T-helper 1 cell (primary cell): ENCODE measurements around the gene CRHR1.

ENCODE experiments used
- DNase-seq, 5 donors: peaks; one replicate each; pipeline ENCODE4 v3.0.0-alpha.2; 2012 to 2020

Gene CRHR1

GRCh38 chr17:45790296-45790922 is 6.3 kb downstream of the CRHR1 start:
- no peak for DNase-seq

- DNase-seq: no peak
Observed at GRCh38 chr17:45791041-45791582, 7.0 kb downstream of the CRHR1 start.

DNA sequence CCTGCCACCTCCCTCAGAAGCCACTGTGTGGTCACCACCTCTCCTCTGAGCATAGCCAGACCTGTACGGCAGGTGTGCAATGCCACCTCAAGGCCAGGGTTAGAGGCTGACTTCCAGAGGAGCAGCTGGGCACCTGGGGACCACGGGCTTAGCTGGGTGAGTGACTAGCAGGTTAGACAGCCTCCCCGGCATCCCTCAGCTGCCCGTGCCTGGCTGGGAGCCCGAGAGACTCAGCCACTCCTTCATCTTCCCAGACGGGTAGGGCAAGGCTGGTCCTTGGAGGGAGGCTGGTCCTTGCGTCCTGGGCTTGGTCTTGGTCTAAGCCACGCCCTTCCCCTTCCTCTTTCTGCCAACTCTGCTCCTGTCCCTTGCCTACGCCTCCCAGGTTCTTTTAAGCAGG is 7.8 kb downstream of the CRHR1 start:
- no peak for DNase-seq

GRCh38 chr17:45792437-45792836 is 8.3 kb downstream of the CRHR1 start:
- DNase-seq: no peak

DNA sequence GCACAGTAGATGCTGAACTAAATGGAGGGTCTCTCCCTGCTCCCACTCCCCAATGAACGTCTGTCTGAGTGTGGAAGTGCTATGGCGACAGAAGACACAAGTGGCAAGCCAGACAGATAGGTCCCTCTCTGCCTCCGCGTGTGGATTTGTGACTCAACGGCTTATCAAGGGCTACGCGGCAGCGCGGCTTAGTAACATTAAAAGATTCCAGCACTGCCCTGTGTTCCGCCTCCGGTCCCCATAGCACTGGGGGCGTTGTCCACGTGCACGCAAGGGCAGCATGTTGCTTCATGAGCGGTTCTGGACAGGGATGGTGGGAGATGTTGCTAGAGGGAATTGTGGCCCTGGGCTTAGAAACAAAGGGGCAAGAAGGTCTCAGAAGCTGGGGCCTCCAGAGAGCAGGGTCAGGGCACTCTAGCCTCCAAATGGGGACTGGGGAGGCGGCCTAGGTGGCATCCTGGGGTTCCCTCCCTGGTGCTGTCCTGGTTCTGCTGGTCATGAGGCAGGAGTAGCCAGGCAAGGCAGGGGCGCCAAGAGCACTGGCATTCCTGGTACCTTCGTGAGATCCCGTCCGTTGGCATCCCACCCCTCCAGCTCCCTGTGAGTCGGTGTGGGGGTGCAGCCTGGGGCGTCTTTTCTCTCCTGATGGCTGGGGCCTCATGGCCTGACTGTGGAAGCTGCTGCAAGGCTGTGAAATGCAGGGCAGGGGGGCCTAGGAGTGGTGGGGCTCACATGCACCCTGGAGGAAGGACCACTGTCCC is 9.1 kb downstream of the CRHR1 start:
- no peak for DNase-seq

DNA sequence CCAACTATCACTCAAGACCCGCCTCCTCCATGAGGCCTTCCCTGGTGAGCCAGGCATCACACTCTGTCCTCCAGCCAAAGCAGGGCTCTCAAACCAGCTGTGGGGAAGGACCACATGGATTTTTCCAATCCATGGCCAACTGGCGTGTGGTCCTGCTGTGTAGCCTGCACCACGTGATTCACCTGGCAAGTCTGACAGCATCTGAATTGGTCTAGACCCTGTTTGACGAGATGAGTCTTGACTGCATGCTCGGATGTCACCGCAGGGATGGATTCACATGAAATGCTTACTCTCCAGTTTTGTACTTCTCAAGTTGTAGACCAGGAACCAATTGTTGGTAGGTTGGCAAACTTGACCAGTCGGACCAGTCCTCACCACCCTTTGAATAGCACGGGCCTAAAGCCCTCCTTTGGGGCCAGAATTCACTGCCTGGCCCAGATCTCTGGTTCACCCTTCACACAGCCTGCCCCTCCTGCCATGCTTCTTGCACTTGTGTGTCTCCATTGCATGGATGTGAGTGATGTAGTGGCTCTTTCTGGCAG is 9.9 kb downstream of the CRHR1 start:
- no peak for DNase-seq

DNA sequence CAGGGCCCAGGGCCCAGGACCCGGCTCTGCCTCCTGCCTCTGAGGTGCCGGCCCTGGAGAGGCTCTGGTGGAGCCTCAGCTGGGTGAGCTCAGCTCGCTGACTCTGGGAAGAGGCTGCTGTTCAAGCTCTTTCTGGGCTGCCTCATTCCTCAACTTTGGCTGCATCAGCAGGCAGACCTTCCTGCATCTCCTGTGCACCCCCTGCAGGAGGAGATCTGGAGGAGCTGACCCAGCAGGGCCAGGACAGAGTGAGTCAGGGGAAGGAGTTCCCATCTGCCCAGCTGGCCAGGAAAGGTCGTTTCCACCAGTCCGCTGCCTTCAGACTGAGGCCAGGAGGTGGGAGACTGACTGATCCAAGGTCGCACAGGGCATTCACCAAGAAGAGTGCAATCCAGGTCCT is 10.7 kb downstream of the CRHR1 start:
- DNase-seq: no peak

- no peak for DNase-seq
Observed at GRCh38 chr17:45800816-45801215, 16.7 kb downstream of the CRHR1 start.

GRCh38 chr17:45801421-45801820 is 17.3 kb downstream of the CRHR1 start:
- no peak for DNase-seq

GRCh38 chr17:45808845-45809244 is 24.7 kb downstream of the CRHR1 start:
- no peak for DNase-seq

GRCh38 chr17:45809499-45809898 is 25.4 kb downstream of the CRHR1 start:
- no peak for DNase-seq

DNA sequence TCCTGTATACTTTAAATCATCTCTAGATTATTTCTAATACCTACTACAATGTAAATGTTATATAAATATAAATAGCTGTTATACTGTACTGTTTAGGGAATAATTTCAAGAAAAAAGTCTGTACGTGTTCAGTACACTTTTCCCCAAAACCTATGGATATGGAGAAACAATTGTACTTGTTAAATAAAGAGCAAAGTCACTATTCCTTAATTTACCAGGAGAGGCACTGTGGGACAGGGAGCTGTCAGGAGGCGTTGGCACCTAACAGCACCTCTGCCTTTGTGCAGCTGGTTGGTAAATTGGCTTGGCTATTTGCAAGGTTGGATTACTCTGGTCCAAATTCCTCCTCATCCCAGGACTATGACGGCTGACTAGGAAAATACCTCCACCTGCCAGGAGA is 28.0 kb downstream of the CRHR1 start:
- DNase-seq: no peak

DNA sequence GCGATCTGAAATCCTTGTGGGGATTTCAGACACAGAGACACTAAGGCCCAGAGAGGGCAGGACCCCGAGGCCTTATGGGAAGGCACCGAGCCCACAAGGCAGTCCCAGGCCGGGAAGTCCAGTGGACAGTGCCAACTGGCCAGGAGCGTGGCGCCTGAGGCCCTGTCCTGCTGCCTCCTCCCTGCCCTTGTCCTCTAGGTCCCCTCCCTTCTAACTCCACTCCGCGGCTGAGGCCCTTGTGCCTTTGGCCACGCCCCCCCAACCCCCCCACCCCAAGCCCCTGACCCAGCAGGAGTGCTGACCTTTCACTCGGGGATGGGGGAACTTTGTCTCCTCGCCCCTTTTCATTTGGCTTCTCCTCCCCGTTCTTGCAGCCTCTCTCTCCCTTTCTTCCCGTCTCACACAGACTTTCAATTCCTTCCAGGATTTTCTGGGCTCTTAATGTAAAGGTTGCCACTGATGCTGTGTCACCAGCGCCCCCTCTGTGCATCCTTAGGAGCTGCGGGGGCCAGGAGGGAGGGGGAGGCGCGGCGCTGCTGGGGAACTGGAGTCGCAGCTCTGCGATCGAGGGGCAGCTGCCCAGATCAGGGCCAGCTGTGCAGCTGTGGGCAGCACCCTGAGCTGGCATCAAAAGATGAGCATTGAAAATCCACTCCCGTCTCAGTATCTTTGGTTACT is 29.1 kb downstream of the CRHR1 start:
- no peak for DNase-seq

- DNase-seq: no peak
Observed at GRCh38 chr17:45814622-45815606, 30.8 kb downstream of the CRHR1 start.

GRCh38 chr17:45815752-45816151 is 31.6 kb downstream of the CRHR1 start:
- no peak for DNase-seq

- no peak for DNase-seq
Observed at GRCh38 chr17:45818041-45818440, 33.9 kb downstream of the CRHR1 start.

DNA sequence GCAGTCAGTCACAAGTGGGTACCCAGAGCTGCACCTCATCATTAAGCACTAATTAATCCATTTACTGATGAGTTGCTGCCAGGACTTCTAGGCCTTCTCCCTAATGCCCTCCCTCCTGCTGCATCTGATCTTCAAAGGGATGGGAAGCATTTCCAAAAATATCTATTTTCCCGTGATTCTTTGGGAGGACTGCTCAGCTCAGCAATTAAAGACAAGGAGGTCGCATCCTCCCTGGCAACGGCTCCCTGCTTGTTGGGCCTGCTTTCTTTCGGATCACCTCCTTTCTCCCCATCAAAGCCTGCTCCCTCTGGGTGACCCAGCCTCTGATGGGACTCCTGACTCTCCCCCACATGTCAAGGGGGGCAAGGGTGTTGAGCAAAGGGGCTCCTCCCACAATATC is 34.6 kb downstream of the CRHR1 start:
- DNase-seq: no peak

DNA sequence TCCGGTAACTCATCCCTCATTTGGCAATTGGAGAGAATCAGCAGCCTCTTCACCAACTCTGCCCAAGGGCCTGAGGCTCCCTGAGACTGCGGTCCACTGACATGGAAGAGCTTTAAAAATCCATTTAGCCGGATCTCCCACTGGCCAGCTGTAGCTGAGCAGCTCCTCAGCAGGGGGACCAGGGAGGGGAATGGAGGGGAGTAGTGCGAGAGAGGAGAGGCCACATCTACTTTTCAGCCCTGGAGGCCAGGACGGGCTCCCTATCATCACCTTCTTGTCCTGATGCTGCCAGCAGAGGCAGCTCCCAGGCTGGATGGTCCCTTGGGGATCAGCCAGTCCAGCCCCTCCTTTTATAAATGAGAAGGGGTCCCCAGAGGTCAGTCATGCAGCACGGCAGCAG is 35.5 kb downstream of the CRHR1 start:
- DNase-seq: no peak

DNA sequence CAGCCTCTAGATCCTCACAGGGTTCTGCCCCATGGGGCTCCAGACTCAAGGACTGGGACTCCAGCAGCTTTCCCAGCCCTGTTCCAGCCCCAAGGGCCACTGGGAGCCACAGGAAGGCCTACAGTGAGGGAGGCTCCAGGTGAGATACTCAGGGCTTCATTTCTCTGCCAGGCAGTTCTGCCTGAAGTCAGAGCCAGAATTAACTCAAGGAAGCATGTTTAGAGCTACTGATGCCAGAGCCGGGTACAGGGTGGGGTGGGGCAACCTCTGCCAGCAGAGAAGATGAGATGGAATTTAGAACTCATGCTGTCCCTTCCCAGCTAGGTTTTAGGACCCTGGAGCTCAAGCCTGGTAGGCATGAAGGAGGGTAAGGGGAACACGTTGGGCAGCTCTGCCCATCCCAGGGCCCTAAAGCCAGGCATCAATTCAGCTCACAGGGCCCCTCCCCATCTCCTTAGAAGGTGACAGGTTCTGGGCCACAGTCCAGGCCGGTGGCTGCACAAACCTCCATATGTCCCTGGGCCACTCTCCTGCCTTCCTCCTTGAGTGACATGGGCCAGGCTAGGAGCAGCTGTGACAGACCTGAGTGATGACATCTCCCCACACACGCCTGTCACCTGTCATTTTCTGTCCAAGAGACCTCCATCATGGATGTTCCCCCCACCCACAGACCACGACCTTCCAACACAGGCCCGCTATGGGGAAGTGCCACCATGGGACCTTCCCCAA is 36.1 kb downstream of the CRHR1 start:
- DNase-seq: no peak

- DNase-seq: no peak
Observed at GRCh38 chr17:45821147-45821546, 37.0 kb downstream of the CRHR1 start.

GRCh38 chr17:45823598-45823997 is 39.5 kb downstream of the CRHR1 start:
- no peak for DNase-seq

DNA sequence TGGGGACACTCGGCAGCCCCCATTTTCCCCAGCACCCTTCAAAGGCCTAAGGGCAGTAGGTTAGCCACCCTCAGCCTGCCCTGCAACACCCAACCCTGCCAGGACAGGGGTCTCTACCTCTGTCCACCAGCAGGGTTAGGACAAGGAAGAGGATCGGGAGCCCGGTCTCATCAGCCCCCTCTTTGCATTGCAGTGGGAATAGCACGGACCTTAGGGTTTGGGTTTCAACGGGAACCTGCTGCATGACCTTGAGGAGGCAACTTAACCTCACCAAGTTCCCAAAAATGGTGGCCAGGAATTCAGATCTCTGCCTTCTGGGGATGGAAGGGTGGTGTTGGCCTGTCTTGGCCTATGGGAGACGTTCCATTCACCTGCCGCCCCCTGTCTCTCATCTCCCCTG is 40.4 kb downstream of the CRHR1 start:
- DNase-seq: no peak
